Cardiac fibroblast (primary cell): ENCODE results near the gene ABCB1.

Experiments
- DNase-seq, 2 donors: peaks; one replicate each; pipeline versions ENCODE4 v3.0.0 to v3.0.0-alpha.2; 2010; ENCODE audit warnings: low read depth in 2 of 2
- H3K4me3 ChIP-seq, 2 donors: replicated peaks in 1 of 2; 1 replicate in 1 of 2; 2 replicates in 1 of 2; pipeline ENCODE4 v1.5.1; 2011; ENCODE audit warnings: low read depth in 2 of 2, low read length in 2 of 2, mild to moderate bottlenecking in 2 of 2, moderate library complexity in 1 of 2
- TF ChIP-seq, protein P1 (sequence below): IDR thresholded peaks from one replicate; pipeline ENCODE4 v1.5.1; 2011; ENCODE audit warnings: low read depth, mild to moderate bottlenecking, low read length, inconsistent platforms

Gene ABCB1

DNA sequence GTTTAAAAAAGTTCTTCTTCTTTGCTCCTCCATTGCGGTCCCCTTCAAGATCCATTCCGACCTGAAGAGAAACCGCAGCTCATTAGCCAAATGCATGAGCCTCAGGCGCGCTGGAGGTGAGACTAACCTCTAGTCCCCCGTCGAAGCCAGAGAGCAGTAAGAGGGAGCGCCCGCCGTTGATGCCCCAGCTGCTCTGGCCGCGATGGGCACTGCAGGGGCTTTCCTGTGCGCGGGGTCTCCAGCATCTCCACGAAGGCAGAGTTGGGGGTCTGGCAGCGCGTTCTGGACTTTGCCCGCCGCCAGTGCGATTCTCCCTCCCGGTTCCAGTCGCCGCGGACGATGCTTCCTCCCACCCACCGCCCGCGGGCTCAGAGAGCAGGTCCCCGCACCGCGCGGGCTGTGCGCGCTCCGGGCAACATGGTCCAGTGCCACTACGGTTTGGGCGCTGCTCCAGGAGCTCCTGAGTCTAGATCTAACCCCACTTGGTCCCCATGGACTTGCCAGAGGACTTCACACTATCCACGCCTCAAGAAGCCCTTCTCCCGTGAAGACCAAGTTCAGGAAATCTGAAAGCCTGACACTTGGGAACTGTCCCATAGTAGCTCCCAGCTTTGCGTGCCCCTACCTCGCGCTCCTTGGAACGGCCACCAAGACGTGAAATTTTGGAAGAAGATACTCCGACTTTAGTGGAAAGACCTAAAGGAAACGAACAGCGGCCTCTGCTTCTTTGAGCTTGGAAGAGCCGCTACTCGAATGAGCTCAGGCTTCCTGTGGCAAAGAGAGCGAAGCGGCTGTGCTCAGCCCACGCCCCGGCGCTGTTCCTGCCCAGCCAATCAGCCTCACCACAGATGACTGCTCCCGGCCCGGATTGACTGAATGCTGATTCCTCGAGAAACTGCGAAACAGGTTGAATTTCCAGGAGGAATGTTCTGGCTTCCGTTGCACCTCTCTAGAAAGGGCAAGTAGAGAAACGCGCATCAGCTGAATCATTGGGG, at the start of gene ABCB1:
TSS of gene ABCB1 (minus strand) at position 755 of the 995 bp plus-strand sequence. CDS start at position 55, 700 bp downstream.
- peak within 1 kb of the TSS; percentile 19 to 25 for H3K4me3 ChIP-seq
- peak; percentile 15 to 29 for DNase-seq
- TF ChIP-seq, protein P1, sequence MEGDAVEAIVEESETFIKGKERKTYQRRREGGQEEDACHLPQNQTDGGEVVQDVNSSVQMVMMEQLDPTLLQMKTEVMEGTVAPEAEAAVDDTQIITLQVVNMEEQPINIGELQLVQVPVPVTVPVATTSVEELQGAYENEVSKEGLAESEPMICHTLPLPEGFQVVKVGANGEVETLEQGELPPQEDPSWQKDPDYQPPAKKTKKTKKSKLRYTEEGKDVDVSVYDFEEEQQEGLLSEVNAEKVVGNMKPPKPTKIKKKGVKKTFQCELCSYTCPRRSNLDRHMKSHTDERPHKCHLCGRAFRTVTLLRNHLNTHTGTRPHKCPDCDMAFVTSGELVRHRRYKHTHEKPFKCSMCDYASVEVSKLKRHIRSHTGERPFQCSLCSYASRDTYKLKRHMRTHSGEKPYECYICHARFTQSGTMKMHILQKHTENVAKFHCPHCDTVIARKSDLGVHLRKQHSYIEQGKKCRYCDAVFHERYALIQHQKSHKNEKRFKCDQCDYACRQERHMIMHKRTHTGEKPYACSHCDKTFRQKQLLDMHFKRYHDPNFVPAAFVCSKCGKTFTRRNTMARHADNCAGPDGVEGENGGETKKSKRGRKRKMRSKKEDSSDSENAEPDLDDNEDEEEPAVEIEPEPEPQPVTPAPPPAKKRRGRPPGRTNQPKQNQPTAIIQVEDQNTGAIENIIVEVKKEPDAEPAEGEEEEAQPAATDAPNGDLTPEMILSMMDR: no peak

DNA sequence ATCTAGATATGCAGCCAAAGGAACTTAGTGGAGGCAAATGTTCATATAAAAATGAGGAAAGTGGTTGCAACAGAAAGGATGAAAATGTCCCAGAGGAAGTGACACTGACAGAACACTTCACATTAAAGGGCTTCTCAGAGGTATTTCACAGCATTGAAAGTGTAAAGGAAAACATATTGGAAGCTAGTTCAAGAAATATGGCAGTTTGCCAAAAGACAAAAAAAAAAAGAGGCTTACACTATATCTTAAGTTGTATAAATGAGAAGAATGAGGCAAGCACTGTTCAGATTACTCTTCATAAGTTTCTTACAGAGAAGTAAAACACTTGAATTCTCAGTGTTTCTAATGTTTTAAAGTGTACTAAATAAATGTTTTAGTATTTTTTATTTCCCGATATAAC, 47.6 kb upstream of the ABCB1 start:
- TF ChIP-seq, protein P1: no peak
- H3K4me3 ChIP-seq: no peak overlapping the region
- no peak for DNase-seq

DNA sequence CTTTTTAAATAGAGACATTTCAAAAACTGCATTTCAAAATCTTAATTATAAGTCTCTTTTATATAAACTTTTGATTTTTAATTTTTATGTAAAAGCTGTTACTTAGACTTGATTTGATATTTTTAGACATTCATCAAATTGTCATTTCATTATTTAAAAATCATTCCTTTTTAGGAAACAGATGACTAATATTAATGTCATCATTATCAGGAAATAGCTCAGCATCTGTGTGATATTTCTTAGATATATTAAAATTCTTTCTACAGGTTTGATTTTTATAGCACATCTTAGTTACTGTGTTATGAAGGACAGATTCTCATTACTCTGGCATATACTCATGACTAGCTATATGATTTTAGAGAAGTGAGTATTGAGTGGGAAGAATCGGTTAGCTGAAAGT, 44.8 kb upstream of the ABCB1 start:
- TF ChIP-seq, protein P1: no peak
- DNase-seq: no peak
- H3K4me3 ChIP-seq: no peak overlapping the region

DNA sequence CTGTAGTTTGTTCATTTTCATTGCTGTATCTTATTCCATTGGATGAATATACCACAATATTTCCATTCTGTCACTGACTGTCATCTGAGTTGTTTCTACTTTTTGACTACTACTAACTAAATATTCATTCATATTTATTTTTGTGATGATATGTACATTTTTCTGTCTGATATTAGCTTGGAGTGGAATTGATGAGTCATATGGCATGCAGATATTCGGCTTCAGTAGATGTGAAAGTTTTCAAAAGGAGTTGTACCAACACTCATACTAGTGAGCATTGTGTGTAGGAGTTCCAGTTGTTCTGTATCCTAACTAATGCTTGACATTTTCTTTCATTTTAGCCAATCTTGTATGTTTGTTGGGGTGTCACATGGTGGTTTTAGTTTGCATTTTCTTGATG, 35.2 kb upstream of the ABCB1 start:
- DNase-seq: no peak
- TF ChIP-seq, protein P1: no peak
- no peak overlapping the region for H3K4me3 ChIP-seq

DNA sequence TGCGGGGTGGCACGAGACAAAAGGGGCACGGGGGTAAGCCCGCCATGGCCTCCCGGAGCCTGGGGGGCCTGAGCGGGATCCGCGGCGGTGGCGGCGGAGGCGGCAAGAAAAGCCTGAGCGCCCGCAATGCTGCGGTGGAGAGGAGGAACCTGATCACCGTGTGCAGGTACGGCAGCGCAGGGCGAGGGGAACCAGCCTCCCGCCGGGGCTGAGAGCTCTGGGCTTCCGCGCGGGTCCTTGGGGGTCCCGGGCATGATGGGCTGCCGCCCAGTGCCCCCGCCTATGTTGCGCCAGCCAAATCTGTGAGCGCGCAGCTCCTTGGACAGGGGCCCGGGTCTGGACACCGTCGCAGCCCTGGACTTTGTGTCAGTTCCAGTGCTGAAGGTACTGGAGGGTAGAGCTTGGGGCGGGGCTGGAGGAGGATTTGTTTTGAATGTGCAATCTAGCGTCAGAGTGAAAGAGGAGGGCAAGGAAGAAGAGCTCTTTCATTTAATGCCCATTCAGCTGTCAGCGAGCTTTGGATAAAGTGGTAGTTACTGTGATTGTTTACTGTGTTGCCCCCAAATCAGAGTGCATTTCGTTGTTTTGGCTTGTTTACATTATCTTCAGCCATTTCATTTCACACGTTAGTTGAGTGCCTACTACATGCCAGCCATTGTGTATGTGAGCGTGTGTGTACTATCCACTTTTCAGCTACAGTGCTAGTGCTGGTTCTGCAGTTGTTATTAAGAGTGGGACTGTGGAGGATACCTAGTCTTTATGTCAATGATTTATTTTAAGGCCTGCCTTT, 28.3 kb upstream of the ABCB1 start:
- peak in 1 of 2 donors; percentile 3 for DNase-seq
- H3K4me3 ChIP-seq: peak overlapping the region; percentile 51 to 57
- TF ChIP-seq, protein P1: no peak

DNA sequence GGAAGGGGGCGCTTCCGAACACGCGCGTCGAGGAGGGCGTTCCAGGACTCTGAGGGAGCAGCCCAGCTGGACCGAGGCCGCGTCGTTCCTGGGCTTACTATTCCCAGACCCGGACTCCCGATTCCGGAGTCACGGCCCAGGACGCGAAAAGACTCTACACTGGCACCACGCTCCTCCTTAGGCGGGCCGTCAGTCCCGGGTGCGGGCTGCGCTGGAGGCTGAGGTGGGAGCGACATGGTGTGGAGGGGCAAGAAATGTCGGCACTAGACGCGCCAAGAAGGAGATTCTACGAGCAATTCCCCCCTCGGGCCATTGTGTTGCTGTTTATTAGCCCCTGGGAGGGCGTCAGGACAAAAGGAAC, 26.9 kb upstream of the ABCB1 start:
- TF ChIP-seq, protein P1: no peak
- DNase-seq: no peak
- H3K4me3 ChIP-seq: peak overlapping the region; percentile 51 to 57
